ENCODE results near the gene CYBC1. TPM values are rescaled to one million over a fixed set of nuclear protein-coding genes. Genes with fewer than 3 reads are reported as not detected.

Gene CYBC1
- total RNA-seq, 1 experiment from 2014 or later, result 95.4 TPM

GRCh38 chr17:82475458-82475857 lies 24.9 kb upstream of the CYBC1 start:
- POLR2A ChIA-PET, result no interaction called here

GRCh38 chr17:82474223-82475010 lies 23.9 kb upstream of the CYBC1 start:
- H3K9ac ChIP-seq (ENCODE audit: low read length), result no peak overlapping the region
- CTCF ChIA-PET, result no interaction called here
- H3K4me2 ChIP-seq (ENCODE audit: low read length), result no peak overlapping the region
- no peaks in the 10 kb centered on the region for H3K79me2 ChIP-seq (ENCODE audit: insufficient read depth, low read length)
- no peaks in the 10 kb centered on the region for H3K4me1 ChIP-seq (ENCODE audit: control insufficient read depth in 1 of 2, insufficient read depth in 2 of 2, low read length in 2 of 2)
- no peak for ATAC-seq
- H3K9me2 ChIP-seq (ENCODE audit: insufficient read depth), result no peaks in the 10 kb centered on the region
- no peak overlapping the region for H2AFZ ChIP-seq (ENCODE audit: low read depth, low read length, poor library complexity, severe bottlenecking)
- intact Hi-C loops (cut with micrococcal nuclease), result no loop called here
- no peak overlapping the region for H3K27ac ChIP-seq (ENCODE audit: low read depth, low read length)
- peaks cover 6 to 32% of the 10 kb centered on the region in 2 experiments; a peak in 2 of 4 replicates for H3K36me3 ChIP-seq (ENCODE audit: control insufficient read depth in 1 of 2, insufficient read depth in 2 of 2, low read length in 2 of 2)
- H4K20me1 ChIP-seq (ENCODE audit: insufficient read depth), result no peaks in the 10 kb centered on the region
- H3K4me3 ChIP-seq (replicated peaks in 1 of 2; ENCODE audit: low read depth in 1 of 2, low read length in 2 of 2), result no peak overlapping the region
- no peaks in the 10 kb centered on the region for H3K27me3 ChIP-seq (ENCODE audit: insufficient read depth, low read length)
- no peaks in the 10 kb centered on the region for H3K9me3 ChIP-seq (ENCODE audit: control insufficient read depth in 1 of 2, insufficient read depth in 1 of 2, low read depth in 1 of 2, low read length in 2 of 2)
- DNase-seq (ENCODE audit: low read depth, low spot score), result no peak
- RAD21 ChIA-PET (ENCODE audit: low non-redundant PET in 1 of 2, low total read pairs in 2 of 2, uncharacterized antibody in 2 of 2, unreplicated experiment in 2 of 2), result no interaction called here
- no TSS peak for BruUV-seq (replicated peaks)
- TF ChIP-seq CTCF (IDR thresholded peaks at IDR 0.05 in 2 of 3, conservative IDR thresholded peaks at IDR 0.05 in 1 of 3; ENCODE audit: borderline replicate concordance in 1 of 3, insufficient read depth in 1 of 3, low read depth in 2 of 3, low read length in 2 of 3), result no peak
- no peak for TF ChIP-seq EGR1 (IDR thresholded peaks at IDR 0.05; ENCODE audit: low read depth)
- no peak for TF ChIP-seq CEBPB (IDR thresholded peaks at IDR 0.05; ENCODE audit: low read depth)
- no peak for TF ChIP-seq POLR2AphosphoS5 (IDR thresholded peaks at IDR 0.05; ENCODE audit: low read depth, low read length)
- TF ChIP-seq REST (IDR thresholded peaks at IDR 0.05; ENCODE audit: low read depth), result no peak
- no peak for TF ChIP-seq POLR2A (IDR thresholded peaks at IDR 0.05; ENCODE audit: borderline replicate concordance, extremely low read depth, insufficient read depth, insufficient read length)
- TF ChIP-seq EZH2phosphoT487 (IDR thresholded peaks at IDR 0.05; ENCODE audit: borderline replicate concordance), result no peak
- no peak for TF ChIP-seq ZNF274 (IDR thresholded peaks at IDR 0.05; ENCODE audit: low read depth, low read length)
- POLR2A ChIA-PET, result no interaction called here

More at GRCh38 chr17:82475458-82475857, 24.9 kb upstream of the CYBC1 start:
- H3K79me2 ChIP-seq (ENCODE audit: insufficient read depth, low read length), result no peaks in the 10 kb centered on the region
- H3K27ac ChIP-seq (ENCODE audit: low read depth, low read length), result no peak overlapping the region
- no TSS peak for BruUV-seq (replicated peaks)
- ChIA-PET CTCF (no interaction called here), RAD21 (ENCODE audit: low non-redundant PET in 1 of 2, low total read pairs in 2 of 2, uncharacterized antibody in 2 of 2, unreplicated experiment in 2 of 2) (no interaction called here)
- H3K4me1 ChIP-seq (ENCODE audit: control insufficient read depth in 1 of 2, insufficient read depth in 2 of 2, low read length in 2 of 2), result no peaks in the 10 kb centered on the region
- no peak overlapping the region for H3K4me2 ChIP-seq (ENCODE audit: low read length)
- no peak overlapping the region for H3K4me3 ChIP-seq (replicated peaks in 1 of 2; ENCODE audit: low read depth in 1 of 2, low read length in 2 of 2)
- no peaks in the 10 kb centered on the region for H4K20me1 ChIP-seq (ENCODE audit: insufficient read depth)
- ATAC-seq (no peak), DNase-seq (ENCODE audit: low read depth, low spot score) (no peak)
- no peaks in the 10 kb centered on the region for H3K9me2 ChIP-seq (ENCODE audit: insufficient read depth)
- TF ChIP-seq EZH2 (IDR thresholded peaks at IDR 0.05) (no peak), MAX (IDR thresholded peaks at IDR 0.05) (no peak)
- no peak overlapping the region for H2AFZ ChIP-seq (ENCODE audit: low read depth, low read length, poor library complexity, severe bottlenecking)
- H3K36me3 ChIP-seq (ENCODE audit: control insufficient read depth in 1 of 2, insufficient read depth in 2 of 2, low read length in 2 of 2), result peaks cover 9 to 32% of the 10 kb centered on the region in 2 experiments; a peak in 3 of 4 replicates
- intact Hi-C loops (cut with micrococcal nuclease), result no loop called here
- no peak overlapping the region for H3K9ac ChIP-seq (ENCODE audit: low read length)
- H3K9me3 ChIP-seq (ENCODE audit: control insufficient read depth in 1 of 2, insufficient read depth in 1 of 2, low read depth in 1 of 2, low read length in 2 of 2), result no peaks in the 10 kb centered on the region
- no peaks in the 10 kb centered on the region for H3K27me3 ChIP-seq (ENCODE audit: insufficient read depth, low read length)

All from HCT116 (cell line).